ENCODE results near the gene OSTC.

Gene OSTC

DNA sequence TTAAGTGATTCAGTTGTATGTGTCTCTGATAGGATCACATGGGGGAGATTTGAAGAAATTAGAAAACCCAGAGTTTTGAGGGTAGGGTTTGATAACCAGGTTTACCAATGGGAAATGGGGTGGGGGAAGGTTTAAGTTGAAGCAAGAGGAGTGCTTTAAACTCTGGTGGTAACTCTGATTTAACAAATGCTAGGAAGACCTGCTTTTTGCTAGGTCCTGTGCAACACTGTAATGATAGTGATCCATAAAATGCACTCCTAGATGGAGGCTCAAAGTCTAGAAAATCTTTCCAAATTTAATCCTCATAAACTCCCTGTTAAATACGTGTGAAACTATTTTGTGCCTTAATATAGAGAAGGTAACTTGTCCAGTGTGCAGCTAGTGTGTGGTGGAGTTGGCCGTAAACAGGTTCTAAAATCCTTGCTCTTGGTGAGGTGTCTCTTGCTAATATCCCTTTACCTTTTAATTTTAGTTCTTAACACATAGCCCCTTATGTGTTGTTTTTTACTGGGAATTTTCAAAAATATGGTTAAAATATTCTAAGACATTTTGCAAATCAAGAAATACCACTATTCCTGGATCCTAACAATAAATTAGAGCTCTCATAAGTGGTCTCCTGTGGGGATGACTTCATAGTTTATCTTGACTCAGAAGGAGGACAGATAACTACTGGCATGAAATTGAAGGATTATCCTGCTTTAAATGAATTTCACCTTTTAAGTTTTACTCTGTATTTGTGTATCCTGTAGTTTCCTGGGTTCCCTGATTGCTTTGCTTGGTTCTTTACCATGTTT lies 25.9 kb upstream of the OSTC start:
- Histone ChIP-seq H3K79me2 (ENCODE audit: insufficient read depth, low read length) (peaks cover 28% of the 10 kb centered on the region), H3K4me3 (ENCODE audit: low read depth, low read length, poor library complexity, severe bottlenecking) (no peak overlapping the region), H3K4me2 (ENCODE audit: low read length) (no peak overlapping the region), H4K20me1 (ENCODE audit: insufficient read depth, low read length) (0 out of 2 replicates have a peak, but pooled peaks cover 3% of the 10 kb centered on the region), H3K4me1 (ENCODE audit: insufficient read depth, low read length, severe bottlenecking) (peaks cover 21% of the 10 kb centered on the region), H3K9me2 (ENCODE audit: low read depth, low read length) (no peaks in the 10 kb centered on the region), H3K27me3 (ENCODE audit: insufficient read depth, low read length) (no peaks in the 10 kb centered on the region), H3F3A (ENCODE audit: insufficient read depth, low read length) (no peaks in the 10 kb centered on the region), H2AFZ (ENCODE audit: low read length) (no peak overlapping the region), H3K9me3 (ENCODE audit: low read length) (no peaks in the 10 kb centered on the region), H3K27ac (ENCODE audit: low read depth, low read length, poor library complexity, severe bottlenecking) (no peak overlapping the region), H3K9ac (ENCODE audit: low read length) (no peak overlapping the region), H3K36me3 (ENCODE audit: insufficient read depth, low read length) (peaks cover 89% of the 10 kb centered on the region)
- TF ChIP-seq, protein P1, sequence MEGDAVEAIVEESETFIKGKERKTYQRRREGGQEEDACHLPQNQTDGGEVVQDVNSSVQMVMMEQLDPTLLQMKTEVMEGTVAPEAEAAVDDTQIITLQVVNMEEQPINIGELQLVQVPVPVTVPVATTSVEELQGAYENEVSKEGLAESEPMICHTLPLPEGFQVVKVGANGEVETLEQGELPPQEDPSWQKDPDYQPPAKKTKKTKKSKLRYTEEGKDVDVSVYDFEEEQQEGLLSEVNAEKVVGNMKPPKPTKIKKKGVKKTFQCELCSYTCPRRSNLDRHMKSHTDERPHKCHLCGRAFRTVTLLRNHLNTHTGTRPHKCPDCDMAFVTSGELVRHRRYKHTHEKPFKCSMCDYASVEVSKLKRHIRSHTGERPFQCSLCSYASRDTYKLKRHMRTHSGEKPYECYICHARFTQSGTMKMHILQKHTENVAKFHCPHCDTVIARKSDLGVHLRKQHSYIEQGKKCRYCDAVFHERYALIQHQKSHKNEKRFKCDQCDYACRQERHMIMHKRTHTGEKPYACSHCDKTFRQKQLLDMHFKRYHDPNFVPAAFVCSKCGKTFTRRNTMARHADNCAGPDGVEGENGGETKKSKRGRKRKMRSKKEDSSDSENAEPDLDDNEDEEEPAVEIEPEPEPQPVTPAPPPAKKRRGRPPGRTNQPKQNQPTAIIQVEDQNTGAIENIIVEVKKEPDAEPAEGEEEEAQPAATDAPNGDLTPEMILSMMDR (IDR thresholded peaks at IDR 0.05; ENCODE audit: low read length) = no peak
- no peak for TF ChIP-seq EZH2 (IDR thresholded peaks at IDR 0.05; ENCODE audit: borderline replicate concordance, low read length)

DNA sequence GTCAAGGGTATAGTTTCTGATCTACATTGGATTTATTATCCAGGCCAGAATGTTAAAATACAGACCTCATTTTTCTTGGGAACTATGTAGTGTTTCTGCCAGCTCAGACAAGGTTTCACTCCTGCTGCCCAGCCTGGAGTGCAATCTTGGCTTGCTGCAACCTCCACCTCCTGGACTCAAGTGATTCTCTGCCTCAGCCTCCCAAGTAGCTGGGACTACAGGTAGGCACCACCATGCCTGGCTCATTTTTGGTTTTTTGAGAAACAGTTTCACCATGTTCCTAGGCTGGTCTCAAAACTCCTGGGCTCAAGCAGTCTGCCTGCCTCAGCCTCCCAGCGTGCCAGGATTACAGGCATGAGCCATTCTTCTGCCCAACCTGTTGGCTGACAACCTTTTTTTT lies 24.3 kb upstream of the OSTC start:
- Histone ChIP-seq H3F3A (ENCODE audit: insufficient read depth, low read length) (no peaks in the 10 kb centered on the region), H3K9me3 (ENCODE audit: low read length) (no peaks in the 10 kb centered on the region), H3K27ac (ENCODE audit: low read depth, low read length, poor library complexity, severe bottlenecking) (no peak overlapping the region), H3K9me2 (ENCODE audit: low read depth, low read length) (no peaks in the 10 kb centered on the region), H4K20me1 (ENCODE audit: insufficient read depth, low read length) (0 out of 2 replicates have a peak, but pooled peaks cover 3% of the 10 kb centered on the region), H3K4me1 (ENCODE audit: insufficient read depth, low read length, severe bottlenecking) (peaks cover 15% of the 10 kb centered on the region), H3K4me2 (ENCODE audit: low read length) (no peak overlapping the region), H2AFZ (ENCODE audit: low read length) (no peak overlapping the region), H3K36me3 (ENCODE audit: insufficient read depth, low read length) (peaks cover 100% of the 10 kb centered on the region), H3K9ac (ENCODE audit: low read length) (no peak overlapping the region), H3K79me2 (ENCODE audit: insufficient read depth, low read length) (peaks cover 22% of the 10 kb centered on the region), H3K27me3 (ENCODE audit: insufficient read depth, low read length) (no peaks in the 10 kb centered on the region), H3K4me3 (ENCODE audit: low read depth, low read length, poor library complexity, severe bottlenecking) (no peak overlapping the region)
- no peak for TF ChIP-seq EZH2 (IDR thresholded peaks at IDR 0.05; ENCODE audit: borderline replicate concordance, low read length)
- TF ChIP-seq, protein P1 (IDR thresholded peaks at IDR 0.05; ENCODE audit: low read length) = no peak

DNA sequence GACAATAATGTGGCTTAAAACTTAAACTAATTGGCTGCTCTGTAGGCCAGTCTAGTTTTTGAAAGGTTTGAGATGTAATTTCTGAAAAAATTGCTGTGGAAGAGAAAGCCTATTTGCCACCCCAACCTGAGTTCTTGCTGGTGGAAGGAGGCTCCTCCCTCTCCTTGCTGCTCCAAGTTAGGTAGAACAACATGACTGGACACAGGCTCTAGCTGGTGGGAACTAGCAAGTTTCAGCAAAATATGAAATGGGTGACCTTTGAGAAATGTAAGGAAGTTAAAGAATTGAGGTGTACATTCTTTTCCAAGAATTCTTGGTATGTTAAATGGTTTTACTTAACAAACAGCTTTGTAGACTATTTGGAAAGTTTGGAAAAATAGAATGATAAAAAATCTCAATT lies 22.0 kb upstream of the OSTC start:
- Histone ChIP-seq H3K9me3 (ENCODE audit: low read length) (no peaks in the 10 kb centered on the region), H3K9ac (ENCODE audit: low read length) (no peak overlapping the region), H3K4me2 (ENCODE audit: low read length) (no peak overlapping the region), H3F3A (ENCODE audit: insufficient read depth, low read length) (no peaks in the 10 kb centered on the region), H3K27me3 (ENCODE audit: insufficient read depth, low read length) (no peaks in the 10 kb centered on the region), H3K79me2 (ENCODE audit: insufficient read depth, low read length) (0 out of 2 replicates have a peak, but pooled peaks cover 3% of the 10 kb centered on the region), H3K36me3 (ENCODE audit: insufficient read depth, low read length) (peaks cover 98% of the 10 kb centered on the region), H3K9me2 (ENCODE audit: low read depth, low read length) (no peaks in the 10 kb centered on the region), H3K27ac (ENCODE audit: low read depth, low read length, poor library complexity, severe bottlenecking) (no peak overlapping the region), H3K4me3 (ENCODE audit: low read depth, low read length, poor library complexity, severe bottlenecking) (no peak overlapping the region), H4K20me1 (ENCODE audit: insufficient read depth, low read length) (no peaks in the 10 kb centered on the region), H2AFZ (ENCODE audit: low read length) (no peak overlapping the region), H3K4me1 (ENCODE audit: insufficient read depth, low read length, severe bottlenecking) (no peaks in the 10 kb centered on the region)
- TF ChIP-seq EZH2 (IDR thresholded peaks at IDR 0.05; ENCODE audit: borderline replicate concordance, low read length) = no peak
- TF ChIP-seq, protein P1 (IDR thresholded peaks at IDR 0.05; ENCODE audit: low read length) = no peak

Data from OCI-LY1 (cell line).